GM08714 (cell line): Measurements from ENCODE around the gene SLC9A3.

ENCODE experiments used
- H3K4me3 ChIP-seq: fragments of 200-500 bp; sonication (Bioruptor generic); 2 replicates; pipeline ENCODE4 v1.5.1; 2014; ENCODE audit warnings: mild to moderate bottlenecking, low read length, inconsistent platforms
- ZNF274 ChIP-seq: IDR thresholded peaks from 2 replicates; pipeline ENCODE4 v1.6.1; 2012; ENCODE audit warnings: mild to moderate bottlenecking, low read depth, low read length

The SLC9A3 gene

DNA sequence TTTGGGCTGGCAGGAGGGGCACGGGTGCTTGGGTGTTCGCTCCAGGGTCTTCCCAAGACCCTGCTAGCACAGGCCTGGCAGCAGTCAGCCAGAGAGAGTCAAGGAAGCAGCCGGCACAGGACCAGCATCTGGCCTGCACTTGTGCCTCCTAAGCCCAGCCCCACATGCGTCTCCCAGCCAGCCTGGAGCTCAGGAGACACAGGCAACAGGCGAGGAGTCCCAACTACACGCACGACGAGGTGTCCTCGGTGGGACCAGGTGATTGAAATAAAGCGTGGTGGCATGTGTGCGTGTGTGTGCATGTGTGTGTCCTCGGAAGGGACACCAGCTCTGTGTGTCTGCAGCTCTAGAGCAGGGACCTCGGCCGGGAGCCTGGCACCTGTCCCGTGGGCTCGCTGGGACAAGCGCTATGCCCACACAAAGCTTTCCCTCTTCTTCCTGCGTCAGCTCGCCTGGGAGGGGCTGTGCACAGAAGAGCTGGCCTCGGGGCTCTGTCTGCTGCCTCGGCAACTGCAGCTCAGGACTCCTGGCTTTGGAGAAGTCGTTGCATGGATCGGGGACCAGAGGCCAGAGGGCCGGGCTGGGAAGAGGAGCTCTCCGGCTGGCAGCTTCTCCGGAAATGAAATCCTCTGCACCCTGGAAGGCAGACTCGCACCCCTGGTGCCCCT, 14.7 kb upstream of the SLC9A3 start:
- H3K4me3 ChIP-seq, result no peak overlapping the region
- TF ChIP-seq ZNF274, result no peak

DNA sequence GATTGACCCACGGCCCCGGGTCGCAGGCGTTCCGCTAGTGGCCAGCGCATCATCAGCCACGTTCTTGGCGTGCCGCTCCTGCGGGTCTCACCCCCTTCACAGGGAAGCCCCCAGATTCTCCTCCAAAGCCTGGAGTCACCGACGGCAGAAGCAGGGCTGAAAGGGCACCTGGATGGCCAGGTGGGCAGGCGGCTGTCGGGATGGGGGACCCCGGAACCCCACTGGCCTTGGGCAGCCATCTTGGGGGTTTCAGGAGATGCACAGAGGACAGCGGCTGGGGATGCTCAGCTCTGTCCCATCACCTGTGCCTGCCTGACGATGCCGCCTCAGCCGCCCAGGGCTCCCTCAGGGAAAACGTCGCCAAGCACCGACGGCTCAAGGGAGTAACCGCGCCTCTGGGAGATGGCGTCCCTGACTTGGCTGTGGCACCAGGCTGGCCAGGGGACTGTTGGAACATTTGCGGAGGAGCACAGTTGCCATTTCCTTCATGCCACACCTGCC, 14.1 kb upstream of the SLC9A3 start:
- no peak for TF ChIP-seq ZNF274
- no peak overlapping the region for H3K4me3 ChIP-seq

DNA sequence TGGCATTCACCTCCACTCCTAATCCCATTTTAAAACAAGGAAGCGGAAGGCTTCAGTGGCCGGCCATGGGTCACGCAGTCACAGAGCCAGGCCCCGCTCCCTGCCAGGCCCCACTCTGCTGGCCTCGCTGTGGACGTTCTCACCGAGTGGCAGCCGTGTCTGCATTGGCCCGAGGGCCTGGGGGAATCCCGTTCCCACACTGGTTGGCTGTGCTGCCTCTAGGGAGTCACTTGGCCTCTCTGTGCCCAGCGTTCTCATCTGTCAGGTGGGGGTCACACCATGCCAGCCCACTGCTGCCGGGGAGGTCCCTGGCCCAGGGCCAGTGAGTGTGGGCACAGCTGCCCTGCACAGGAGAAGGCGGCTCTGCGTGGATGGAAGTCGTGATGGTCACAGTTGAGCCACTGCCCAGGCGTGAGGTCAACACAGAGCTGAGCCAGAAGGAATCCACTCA, 13.4 kb upstream of the SLC9A3 start:
- H3K4me3 ChIP-seq, result no peak overlapping the region
- TF ChIP-seq ZNF274, result no peak

DNA sequence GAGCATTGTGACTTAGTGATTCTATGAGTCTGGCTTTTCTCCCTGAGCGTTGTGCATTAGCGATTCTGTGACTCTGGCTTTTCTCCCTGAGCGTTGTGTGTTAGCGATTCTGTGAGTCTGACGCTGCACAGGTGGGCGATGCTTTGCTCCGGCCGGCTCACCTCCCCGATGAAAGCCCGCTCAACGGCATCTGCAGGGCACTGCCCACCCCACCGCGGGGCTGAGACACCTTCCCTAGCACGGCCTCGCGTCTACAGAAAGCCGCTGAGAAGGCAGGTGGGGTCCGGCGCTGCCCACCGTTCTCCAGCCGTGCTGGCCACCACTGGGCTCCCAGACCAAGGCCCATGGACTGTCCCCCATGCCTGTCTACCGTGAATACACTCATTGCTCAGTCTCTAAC, 12.8 kb upstream of the SLC9A3 start:
- no peak for TF ChIP-seq ZNF274
- no peak overlapping the region for H3K4me3 ChIP-seq

DNA sequence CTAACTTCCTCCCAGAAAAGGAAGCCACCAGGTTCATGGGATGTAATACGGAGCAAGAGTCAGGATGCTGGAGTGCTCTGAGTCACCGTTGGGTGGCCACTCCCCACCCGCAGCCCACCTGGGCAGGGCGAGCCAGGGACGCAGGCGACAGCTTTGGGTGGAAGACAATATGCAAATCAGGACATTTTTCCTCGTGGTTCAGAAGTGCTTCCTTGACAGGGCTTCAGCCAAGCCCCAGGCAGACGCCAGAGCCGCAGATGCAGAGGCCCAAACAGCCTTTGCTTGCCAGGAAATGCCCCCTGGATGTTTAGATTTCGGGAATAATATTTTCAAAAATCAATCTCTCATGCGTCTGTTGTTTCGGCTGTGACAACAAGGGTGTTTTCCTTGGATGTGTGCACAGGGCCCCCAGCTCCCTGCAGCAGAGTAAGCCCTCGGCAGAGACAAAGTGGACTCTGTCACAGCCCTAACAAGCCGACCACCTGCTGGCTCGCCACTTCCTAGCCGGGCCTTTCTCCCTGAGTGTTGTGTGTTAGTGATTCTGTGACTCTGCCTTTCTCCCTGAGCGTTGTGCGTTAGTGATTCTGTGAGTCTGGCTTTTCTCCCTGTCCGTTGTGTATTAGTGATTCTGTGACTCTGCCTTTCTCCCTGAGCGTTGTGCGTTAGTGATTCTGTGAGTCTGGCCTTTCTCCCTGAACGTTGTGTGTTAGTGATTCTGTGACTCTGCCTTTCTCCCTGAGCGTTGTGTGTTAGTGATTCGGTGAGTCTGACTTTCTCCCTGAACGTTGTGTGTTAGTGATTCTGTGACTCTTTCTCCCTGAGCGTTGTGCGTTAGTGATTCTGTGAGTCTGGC, 11.8 kb upstream of the SLC9A3 start:
- TF ChIP-seq ZNF274, result no peak
- no peak overlapping the region for H3K4me3 ChIP-seq

DNA sequence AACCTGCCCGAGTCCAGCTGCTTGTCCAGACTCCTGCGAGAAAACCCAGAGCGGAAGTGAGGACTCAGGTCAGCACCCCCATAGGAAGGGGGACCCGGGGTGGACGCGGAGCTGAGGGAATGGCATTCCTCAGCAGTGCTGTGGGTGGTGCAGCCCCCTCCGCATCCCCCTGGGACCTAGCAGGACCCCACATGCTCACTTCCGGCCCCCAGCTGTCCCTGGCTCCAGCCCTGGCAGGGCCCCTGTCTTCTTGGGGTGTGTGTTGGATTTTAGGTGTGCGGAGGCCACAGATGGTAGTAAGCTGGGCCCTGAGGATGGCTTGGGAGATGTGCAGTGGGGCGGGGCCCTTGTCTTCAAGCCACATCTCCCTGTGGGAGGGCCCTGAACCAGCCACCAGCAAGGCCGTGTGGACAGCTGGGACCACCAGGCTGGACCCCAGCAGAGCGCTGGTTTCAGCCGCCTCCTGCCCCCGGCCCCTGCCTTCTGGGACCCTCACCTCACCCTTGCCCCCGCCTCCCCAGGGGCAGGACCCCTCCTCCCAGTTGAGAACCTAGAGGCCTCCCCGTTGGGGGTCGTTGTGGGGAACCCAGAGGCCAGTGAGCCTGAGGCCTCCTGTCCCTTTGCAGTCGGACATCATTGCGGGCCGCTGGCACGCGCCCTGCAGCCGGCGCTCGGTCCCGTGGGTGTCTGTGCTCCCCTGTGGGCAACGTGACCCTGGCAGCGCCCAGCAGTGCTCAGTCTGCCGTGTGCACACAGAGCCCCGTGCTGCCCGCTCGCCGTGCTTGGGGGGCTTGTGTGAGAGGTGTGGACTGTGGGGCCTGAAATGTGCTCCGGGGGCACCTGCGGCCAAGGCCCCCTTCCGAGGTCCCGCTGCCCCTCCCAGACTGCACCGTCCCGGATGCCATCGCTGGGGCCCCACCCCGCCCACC, 10.8 kb upstream of the SLC9A3 start:
- no peak for TF ChIP-seq ZNF274
- no peak overlapping the region for H3K4me3 ChIP-seq

DNA sequence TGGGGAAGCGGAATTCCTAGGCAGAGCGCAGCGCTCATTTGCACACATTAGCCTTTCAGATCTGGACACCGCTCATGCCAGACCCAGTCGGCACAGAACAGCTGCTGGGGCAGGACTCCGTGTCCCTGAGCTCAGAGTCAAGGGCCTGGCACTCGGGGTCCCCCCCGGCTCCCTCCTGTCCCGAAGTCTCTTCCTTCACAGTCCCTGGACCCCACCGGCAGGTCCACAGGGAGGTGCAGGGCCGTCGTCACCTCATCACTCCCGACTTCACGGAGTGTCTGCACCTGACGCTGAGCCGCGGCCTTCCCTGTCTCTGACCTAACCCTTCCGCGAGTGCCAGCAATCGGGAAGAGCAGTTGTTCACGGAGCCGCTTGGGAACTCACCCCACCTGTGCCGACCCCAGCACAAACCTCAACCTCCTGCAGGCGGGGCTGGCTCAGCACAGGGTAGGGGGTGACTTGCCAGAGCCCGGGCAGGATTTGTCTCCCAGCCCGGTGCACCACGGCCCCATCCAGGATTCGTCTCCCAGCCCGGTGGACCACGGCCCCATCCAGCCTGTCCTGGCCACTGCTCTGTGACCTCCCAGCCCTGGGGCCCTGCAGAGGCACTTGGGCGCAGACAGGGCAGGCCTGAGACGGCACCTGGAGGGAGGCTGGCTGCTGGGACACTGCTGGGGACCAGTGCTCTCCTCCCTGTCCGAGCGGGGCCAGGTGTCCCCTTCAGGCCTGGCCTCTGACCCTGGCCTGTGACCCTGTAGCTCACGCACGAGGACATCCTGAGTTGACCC, 9.9 kb upstream of the SLC9A3 start:
- no peak for TF ChIP-seq ZNF274

DNA sequence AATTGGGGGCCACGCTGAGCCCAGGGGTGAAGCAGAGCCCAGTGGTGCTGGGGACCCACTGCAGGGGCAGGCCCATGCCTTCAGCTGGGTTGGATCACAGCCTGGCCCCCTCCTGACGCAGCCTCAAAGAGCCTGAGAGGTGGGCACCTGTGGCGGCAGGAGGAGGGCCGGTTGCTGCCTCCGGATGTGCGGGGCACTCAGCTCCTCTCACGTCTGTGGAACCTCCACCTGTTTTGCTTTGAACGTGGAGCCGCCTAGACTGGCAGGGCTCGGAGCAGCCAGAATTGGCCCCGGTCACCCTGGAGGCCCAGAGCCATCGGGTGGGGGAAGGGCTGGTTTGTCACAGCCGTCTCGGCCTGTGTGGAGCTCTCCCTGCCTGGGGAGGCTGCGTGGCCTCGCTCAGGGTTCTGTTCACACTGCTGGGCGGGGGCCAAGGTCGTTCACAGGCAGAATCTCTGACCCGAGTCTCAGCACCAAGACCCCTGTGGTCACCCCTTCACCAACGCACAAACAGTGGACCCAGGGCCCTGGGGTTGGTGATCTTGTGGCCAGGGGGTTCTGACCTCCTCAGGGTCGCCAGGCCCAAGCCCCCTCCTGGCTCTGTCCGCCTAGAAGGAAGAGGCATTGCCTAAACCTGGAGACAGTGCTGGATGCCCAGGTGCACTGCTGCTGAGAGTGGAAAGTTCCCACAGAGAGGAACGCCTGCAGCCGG, 9.2 kb upstream of the SLC9A3 start:
- H3K4me3 ChIP-seq, result no peak overlapping the region
- no peak for TF ChIP-seq ZNF274

More for the DNA sequence above, 9.9 kb upstream of the SLC9A3 start:
- no peak overlapping the region for H3K4me3 ChIP-seq

DNA sequence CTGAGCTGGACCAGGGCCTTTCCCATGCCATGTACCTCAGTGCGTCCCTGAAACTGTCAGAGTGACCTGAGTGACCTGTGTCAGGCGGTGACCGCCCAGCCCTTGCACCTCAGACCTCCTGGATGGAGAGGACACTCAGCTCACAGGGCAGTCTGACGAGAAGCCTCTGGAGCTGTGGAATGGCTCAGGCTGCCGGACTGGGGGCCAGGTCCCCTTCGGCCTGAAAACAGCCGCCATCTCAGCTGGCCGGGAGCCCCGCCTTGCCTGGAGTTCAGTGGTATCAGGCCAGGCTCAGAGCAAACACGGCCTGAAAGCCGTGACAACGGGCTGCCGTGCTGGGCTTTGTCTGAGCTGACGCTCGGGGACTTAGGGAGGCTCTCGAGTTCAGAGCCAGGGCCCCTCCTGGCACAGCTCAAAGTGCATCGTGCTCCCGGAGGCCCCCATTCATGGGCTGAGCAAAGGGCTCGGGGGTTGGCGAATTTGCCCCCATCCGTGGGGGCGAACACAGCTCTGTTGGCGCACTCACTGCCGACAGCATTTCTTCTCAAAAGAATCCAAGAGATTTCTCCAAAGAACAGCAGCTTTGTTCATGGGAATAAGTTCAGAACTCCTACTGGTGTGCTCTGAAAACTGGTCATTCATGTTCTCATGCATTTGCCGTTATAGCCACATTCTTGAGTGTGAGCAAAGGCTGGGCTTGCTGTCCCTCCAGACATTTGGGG, 8.4 kb upstream of the SLC9A3 start:
- TF ChIP-seq ZNF274, result no peak
- no peak overlapping the region for H3K4me3 ChIP-seq

DNA sequence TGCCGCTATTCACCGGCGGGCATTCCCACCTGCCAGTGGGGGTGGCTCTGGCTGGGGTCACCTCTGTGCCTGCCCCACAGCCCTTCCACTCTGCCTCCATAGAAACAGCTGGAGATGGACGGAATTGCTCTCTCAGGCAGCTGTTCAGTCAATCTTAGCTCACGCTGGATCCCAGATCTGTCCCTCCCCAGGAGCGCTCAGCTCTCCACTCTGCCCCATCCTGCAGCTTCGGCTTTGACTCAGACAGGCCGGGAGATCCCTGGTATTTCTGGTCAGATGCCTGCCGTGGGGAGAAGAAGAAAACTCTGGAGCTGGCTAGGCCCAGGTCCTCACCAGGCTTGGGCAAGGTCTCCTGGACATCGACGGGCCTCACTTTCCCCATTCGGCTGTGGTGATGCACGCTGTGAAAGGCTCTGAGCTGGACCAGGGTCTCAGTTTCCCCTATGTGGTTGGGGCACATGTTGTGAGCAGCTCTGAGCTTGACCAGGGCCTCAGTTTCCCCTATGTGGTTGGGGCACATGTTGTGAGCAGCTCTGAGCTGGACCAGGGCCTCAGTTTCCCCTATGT, 7.6 kb upstream of the SLC9A3 start:
- H3K4me3 ChIP-seq, result no peak overlapping the region
- TF ChIP-seq ZNF274, result no peak

DNA sequence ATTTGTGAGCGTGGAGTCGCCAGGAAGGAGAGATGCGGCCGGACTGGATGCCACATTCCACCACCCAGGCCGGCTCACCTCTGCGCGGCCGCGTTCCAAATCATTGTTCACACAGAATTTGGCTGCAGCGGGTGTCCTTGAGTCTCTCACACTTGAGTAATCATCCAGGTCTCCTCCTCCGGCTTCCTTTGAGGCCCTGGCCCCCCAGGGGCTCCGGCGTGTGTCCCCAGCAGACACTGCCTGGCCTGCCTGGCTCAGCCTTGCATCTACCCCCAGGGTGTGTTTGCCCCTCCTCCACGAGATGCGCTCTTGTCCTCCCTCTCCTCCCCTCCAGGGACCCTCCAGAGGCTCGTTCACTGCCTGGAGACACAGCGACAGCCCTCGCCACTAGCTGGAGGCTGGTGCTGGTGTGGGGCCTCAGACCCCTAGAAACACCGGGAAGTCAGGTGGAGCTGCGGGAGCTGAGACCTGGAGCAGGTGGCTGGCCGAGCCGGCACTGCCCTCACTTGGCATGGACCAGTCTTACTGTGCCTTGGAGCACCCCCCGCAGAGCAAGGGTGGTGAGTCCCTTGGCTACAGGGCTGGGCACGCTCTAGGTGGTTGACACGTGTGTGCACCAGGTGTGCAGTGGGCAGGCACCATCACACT, 7.0 kb upstream of the SLC9A3 start:
- no peak for TF ChIP-seq ZNF274
- H3K4me3 ChIP-seq, result no peak overlapping the region
